Inferior parietal cortex (tissue), 1 donor: Measurements from ENCODE around the gene ZBTB7A.

Source experiments
- DNase-seq: peaks from one replicate; pipeline ENCODE4 v3.0.0-alpha.2; 2016; ENCODE audit errors: extremely low spot score

ZBTB7A gene

DNA sequence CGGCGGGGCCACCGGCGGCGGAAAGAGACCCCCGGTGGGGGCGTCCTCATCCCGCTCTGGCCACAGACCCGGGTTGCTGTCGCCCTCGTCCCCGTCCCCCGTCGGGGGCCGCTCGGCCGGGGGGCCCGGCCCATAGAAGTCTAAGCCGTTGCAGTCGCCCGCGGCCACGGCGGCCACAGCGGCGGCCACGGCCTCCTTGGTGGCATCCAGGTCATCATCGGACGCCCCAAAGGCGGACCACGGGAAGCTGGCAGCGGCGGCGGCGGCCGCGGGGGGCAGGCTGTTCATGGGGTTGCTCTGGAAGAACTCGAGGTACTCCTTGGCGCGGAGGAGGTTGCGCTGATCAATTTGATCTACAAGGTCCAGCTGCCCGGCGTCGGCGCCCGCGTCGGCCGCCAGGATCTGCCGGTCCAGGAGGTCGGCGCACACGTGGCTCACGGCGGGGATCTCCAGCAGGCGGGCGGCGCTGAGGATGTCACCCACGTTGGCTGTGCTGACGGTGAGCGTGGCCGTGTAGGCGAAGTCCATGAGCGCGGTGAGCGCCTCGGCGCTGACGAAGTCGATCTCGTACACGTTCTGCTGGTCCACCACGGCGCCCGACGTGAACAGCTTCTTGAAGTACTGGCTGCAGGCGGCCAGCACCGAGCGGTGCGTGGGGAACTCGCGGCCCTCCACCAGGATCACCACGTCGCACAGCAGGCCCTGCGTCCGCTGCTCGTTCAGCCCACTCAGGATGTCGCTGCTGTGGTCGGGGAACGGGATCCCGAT lies 12.1 kb downstream of the ZBTB7A start:
- no peak for DNase-seq

GRCh38 chr19:4053423-4054324 lies 13.0 kb downstream of the ZBTB7A start:
- DNase-seq = no peak

DNA sequence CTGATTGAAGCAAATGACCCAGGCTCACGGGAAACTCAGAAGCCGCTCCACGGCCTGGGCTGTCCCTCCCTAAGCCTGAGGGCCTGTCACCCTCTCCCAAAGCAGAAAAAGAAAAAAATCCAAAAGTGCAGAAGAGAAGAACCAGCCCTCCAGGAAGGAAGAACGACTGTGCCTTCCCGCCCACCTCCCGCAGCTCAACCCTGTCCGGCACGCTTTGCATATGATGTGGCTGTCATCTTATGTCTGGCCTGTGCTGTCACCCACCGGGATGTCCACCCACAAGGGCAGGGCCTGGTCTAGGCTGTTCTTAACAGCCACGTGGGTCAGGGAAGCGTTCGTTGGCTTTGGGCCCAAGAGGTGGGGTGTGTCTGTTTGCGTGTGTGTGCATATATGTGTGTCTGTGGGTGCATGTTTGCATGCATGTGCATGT lies 13.7 kb downstream of the ZBTB7A start:
- DNase-seq = no peak

DNA sequence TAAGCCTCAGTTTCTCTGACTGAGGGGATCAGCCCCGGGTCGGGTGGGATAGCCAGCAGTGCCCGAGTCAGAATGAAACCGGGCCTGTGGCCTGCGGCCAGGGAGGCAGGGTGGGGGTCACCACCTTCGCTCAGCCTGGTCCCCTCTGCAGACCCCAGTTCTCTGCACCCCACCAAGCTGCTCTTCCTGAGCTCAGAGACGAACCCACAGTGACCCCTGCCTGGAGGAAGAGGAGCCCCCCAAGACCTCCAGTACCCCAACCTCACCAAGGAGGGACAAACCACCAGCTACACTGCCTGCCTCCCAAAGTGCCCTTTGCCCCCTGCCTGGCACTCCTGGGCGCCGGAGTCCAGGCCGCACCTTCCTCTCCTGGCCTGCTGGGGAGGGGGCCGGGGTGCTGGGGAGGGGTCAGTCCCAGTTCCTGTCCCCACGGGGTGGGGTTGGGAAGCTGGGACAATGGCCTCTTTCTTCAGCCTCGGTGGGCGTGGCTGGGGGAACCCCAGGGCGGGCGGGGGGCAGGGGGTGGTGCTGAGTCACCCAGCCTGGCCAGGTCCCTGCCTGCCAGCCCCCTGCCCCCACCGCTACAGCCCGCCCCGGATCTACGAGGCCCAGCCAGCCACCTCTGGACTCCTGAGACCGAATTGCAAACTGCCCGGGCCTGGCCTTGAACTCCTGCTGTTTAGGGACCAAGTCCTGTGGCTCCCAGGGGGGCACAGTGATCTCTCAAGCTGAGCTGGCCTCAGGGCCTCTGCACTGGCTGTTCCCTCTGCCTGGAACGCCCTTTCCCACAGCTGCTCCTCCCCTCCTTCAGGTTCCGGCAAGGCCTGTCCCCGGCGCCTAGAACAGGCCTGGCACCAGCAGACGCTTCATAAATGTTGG lies 14.3 kb downstream of the ZBTB7A start:
- DNase-seq = no peak

DNA sequence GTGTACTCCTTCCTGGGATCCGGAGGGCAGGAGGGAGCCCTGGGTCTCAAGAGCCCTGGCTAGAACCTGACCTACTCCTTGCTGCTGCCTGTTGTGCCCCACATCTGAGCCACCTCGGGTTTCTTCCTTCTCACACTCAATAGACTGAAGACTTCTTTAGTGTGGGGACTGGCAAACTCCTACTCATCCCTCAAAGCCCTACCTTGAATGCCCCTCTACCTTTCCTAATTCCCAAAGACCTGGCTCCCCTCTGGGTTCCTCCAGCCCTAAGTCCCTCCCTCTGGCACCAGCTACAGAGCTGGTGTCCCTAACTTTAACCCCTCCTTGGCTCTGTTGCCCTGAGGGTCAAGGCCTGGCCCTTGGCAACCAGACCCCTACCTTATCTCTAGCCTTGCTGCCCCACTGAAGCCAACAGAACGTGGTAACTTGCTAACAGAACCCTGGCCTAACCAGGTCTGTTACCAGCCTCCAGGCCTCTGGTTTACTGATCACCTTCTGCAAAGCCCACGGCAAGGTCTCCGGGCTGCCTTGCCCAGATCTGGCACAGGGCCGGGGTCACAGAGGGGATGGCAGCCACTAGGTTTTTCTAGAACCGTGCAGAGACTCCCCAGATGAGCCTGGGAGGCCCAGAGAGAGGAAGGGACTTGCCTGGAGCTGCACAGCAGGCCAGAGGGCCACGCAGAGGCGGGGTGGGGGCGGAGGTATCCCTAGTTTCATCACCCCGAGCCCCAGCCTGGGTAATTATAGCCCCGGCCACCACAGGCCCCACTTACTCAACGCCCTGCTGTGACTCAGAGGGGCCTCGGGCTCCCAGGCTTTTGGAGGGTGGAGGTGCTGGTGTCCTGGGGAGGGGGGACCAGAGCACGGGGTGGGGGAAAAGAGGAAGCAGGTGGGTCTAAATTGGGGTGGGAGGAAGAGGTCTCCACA lies 15.3 kb downstream of the ZBTB7A start:
- no peak for DNase-seq

GRCh38 chr19:4049432-4049831 lies 17.3 kb downstream of the ZBTB7A start:
- DNase-seq = no peak

DNA sequence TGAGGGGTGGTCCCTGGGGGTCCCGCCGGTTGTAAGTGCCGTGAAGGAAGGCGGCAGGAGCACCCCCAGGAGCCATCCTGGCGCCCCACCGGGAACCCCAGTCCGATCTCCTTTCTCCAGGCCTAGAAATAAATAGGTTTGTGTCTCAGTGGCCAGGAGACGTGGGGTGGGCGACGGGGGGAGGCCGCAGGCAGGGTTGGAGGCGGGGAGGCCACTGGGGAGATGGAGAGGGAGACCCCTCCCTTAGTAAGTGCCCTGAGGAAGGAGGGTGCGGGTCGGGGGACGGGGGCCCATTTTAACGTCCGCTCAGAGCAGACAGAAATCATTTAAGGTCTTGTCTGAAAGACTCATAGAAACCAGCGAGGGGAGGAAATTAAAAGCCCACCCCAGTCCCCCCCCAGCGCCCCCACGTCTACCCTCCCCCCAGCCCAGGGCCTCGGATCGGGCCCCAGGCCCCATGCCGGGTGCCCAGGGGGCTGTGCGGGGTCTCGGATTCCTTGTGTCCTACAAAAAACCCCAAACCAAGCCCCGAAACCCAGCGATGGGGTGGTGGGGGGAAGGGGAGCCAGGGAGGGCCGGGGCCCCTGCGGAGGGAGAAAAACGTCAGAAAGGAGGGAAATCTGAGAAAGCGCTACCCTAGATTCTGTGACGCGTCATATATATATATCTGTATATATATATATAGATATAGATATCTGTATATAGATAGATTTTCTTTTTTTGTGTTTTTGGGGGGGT lies 19.6 kb downstream of the ZBTB7A start:
- no peak for DNase-seq

GRCh38 chr19:4046362-4046691 lies 20.4 kb downstream of the ZBTB7A start:
- DNase-seq = no peak

DNA sequence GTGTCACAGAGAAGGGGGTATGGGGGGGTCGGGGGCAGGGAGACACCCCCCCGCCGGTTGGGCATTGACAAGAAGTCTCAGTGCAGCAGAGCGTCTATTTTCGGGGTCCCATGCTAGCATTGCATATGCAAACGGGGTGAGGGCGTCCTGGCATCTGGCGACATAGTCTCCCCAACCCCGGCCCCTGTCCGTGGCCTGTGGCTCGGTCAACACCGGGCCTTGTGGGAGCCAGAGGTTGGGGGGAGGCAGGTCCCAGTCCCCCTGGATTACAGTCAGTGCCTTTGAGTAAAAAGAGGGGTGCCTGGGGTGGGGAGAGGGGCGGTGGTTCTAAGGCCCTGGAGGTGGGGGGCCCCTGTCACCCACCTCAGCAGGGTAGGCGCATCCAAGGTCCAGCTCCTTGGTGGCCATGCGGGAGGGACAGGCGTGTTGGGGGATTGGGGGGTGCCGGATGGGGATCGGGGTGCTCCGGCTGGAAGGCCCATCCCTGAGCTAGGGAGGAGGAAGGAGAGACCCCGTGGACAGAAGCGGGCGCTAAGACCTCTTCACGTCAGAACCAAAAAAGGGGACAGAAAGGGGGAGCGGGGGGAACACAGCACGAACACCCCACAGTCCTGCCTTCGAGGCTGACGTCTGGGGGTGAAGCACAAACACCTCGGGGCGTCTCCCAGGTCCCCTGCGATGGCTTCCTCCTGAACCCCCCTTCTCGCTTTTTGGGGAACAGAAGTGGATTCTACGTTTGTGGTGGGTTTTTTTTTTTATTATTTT lies 20.9 kb downstream of the ZBTB7A start:
- DNase-seq = no peak

- DNase-seq = no peak
Observed at GRCh38 chr19:4044990-4045465, 21.7 kb downstream of the ZBTB7A start.

DNA sequence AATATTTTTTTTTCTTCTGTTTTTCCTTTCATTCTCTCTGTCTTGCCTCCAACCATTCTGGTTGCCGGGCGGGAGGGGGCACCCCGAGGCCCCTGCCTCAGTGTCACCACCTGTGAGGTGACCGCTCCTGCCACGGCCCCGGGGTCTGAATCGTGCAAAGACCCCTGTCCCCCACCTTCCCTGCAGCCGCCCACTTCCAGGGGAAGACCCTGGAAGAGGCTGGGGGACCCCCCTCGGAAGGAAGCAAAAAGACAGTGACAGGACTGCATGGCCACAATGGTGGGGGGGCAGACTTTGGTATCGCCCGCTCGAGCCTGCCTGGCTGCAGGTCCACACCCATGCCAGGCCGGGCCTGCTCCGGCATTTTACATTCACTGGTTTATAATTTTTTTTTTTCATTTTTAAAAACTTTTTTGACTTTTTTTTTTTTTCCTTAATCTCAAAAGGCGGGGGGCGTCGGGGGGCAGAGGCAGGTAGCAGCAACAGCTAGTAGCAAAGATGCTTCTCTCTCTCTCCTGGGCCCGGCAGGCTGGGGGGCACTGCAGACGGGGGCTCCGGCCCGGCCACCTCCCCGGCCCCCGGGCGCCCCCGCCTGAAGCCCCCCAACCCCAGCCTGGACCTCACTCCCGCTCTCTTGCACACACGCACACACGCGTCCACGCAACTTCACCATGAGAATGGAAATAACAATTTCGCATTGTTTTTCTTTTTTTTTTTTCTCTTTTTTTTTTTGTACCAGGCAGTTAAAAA lies 22.6 kb downstream of the ZBTB7A start:
- DNase-seq = no peak

DNA sequence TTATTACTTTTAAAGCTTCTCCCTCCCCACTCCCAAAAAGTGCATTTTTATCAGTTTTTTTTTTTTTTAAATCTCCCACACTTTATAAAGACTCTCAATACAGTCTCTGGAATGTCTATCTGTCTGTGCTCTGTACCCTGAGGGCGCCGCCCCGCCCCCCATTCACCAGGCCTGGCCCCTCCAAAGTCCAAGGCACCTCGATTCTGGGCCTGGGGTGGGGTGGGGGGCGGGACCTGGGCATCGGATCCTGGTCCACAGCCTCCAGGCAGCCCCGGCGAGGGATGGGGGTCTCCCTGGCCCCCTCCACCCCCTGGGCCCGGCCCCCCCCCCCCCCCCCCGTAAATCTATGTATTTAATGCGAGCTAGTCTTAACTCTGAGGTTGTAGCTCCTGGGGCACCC lies 23.3 kb downstream of the ZBTB7A start:
- DNase-seq = no peak

DNA sequence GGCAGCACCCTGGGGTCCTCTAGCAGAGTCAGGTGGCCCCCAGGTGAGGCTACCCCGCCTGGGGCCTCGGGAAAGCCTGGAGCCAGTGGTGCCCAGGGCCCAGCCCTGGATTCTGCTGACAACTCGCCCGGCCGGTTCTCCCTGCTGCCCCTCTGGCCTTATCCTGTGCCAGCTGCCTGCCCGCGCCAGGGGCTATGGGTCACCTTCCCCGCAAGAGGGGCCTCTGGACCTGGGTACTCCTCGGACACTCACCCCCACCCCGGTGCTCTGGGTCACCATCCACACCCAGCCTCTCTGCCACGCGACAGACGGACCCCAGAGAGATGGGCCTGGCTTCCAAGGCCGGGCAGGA lies 24.0 kb downstream of the ZBTB7A start:
- no peak for DNase-seq

- no peak for DNase-seq
Observed at GRCh38 chr19:4042064-4042730, 24.5 kb downstream of the ZBTB7A start.

GRCh38 chr19:4038661-4039423 lies 27.9 kb downstream of the ZBTB7A start:
- DNase-seq = no peak

- DNase-seq = no peak
Observed at GRCh38 chr19:4038057-4038456, 28.6 kb downstream of the ZBTB7A start.

DNA sequence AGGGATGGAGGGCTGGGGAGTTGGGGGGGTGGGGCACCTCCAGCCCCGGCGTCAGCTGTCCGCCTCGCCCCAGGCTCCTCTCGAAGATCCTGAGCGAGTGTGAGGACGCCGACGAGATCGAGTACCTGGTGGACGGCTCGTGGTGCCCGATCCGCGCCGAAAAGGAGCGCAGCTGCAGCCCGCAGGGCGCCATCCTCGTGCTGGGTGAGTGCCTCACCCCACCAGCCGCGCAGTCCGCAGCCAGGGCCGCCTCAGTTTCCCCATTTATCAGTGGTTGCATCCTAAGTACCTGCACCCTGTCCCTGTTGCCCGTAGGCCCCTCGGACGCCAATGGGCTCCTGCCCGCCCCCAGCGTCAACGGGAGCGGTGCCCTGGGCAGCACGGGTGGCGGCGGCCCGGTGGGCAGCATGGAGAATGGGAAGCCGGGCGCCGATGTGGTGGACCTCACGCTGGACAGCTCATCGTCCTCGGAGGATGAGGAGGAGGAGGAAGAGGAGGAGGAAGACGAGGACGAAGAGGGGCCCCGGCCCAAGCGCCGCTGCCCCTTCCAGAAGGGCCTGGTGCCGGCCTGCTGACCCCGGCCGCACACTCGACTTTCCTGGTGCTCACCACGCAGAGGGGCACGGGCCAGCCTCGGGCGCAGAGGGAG lies 29.3 kb downstream of the ZBTB7A start:
- DNase-seq = no peak
